ENCODE measurements around the gene ST8SIA6.

DNA sequence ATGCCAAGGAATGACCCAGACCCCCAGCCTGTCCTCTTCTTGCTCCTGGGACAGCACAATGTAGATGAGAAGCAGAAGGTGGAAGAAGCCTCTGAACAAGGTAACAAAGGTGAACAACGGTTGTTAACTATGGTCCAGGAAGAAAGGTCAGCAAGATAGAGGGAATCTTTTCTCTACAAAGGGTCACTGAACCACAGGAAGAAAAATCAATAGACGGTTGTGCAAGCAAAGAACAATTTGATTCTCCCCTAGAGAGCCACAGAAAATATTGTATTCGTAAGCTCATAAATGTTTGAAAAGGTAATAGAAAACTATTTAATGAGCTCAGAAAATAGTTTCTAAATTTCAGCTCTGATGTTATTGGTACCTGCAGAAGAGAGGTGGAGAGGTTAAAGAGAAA is 111.3 kb downstream of the ST8SIA6 start:
- TF ChIP-seq TAF1 (IDR thresholded peaks at IDR 0.05; ENCODE audit: borderline replicate concordance, low read depth, low read length) = no peak
- TF ChIP-seq POLR2AphosphoS5 (IDR thresholded peaks at IDR 0.05; ENCODE audit: low read depth, low read length) = no peak
